AG08396 (cell line): Measurements from ENCODE around the gene AKAP6.

Experiments used
- DNase-seq: peaks from one replicate; pipeline ENCODE4 v3.0.0; 2012; ENCODE audit warnings: low spot score, mixed read lengths

Gene AKAP6

DNA sequence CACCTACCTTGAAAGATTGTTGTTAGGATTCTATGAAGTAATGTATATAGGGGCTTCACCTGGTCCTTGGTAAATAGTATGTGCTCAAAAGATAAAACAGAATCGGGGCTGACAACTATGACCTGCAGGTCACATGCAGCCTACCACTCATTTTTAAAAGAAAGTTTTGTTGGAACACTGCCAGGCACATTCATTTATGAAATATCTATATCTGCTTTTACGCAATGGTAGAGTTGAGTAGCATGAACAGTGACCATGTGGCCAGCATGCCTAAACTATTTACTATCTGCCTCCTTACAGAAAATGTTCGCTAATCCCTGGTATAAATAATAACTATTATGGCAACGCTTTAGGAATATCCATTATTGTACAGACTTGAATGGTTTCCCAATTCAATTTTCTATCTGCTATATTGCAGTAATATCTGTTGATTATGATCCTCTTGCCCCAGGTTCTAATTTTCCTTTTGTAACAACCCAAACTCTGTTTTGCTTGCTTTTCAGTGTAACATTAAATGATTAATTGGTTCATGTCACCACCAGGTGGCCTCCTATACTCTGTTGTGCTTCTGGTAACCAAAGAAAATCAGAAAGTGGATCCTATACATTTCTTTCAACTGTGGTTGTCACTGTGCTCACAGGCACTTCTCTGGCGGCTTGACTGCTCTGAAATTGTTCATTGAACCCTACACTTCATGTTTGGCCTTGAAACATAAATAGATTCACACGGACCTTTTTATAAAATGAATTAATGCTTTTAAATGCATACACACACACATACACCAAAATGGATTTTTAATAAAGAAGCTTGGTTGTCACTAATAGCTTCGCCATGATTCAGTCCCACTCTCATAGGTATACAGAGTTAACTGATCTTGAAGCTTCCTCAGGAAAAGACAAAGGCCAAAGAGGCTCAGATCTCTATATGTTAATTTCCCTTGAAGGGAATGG, 381.9 kb downstream of the AKAP6 start:
- peak; percentile 27 for DNase-seq

- no peak for DNase-seq
Measured at GRCh38 chr14:32713856-32714255, 384.8 kb downstream of the AKAP6 start.

- no peak for DNase-seq
Measured at GRCh38 chr14:32719601-32720000, 390.5 kb downstream of the AKAP6 start.

DNA sequence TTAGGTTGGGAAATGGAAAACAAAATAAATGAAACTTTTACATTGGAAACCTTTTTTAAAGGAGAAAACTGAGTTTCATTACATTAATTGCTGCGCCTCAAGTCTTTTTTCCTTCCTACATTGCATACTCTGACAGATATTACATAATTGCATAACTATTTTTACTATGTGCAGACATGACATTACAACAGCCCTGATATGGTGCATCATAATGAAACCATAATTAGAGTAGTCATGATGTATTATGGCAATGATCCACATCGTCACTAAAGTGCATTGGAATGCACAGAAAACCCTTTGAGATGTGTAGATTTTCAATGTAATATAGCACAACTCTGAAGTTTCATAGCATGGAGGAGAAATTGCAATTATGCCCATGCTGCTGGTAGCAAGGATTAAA, 391.8 kb downstream of the AKAP6 start:
- DNase-seq = no peak

- DNase-seq = no peak
Measured at GRCh38 chr14:32722631-32723183, 393.6 kb downstream of the AKAP6 start.

GRCh38 chr14:32724867-32725471, 395.9 kb downstream of the AKAP6 start:
- peak; percentile 36 for DNase-seq

DNA sequence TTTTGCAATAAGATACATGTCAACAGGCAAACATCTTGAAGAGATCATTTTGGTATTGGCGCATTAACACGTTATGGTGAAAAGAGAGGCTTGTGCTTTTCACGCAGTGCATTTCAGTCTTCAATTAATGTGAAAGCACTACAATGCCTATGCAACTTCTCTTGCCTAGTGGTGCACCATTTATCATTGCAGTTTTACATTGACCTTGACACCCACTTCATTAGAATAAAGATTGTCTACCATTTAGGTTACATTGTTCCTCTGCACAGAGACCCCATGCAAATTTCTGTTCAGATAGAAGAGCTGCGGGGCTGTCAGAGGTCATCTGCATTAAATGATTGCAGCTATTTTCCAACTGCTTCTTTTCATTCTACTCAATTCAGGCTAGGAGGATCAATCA, 397.4 kb downstream of the AKAP6 start:
- DNase-seq = no peak

DNA sequence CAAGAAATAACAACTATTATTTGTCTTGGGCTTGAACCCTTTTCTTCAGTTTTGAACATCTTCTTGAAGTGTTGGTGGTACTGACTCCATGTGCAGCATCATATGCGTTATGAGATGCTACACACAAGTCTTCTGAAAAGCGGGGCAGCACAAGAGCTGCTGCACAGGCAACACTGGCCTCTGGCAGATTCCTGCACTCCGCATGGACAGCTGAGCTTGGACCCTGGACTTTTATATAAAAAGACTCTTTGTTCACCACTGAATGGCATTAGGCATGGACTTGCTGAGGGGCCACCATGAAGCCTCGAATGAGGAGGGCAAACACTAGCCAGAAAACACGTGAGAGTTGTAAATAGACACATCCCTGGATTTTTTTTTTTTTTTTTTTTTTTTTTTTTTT, 398.7 kb downstream of the AKAP6 start:
- DNase-seq = no peak

- no peak for DNase-seq
Measured at GRCh38 chr14:32728526-32728925, 399.4 kb downstream of the AKAP6 start.

- DNase-seq = no peak
Measured at GRCh38 chr14:32728976-32729375, 399.9 kb downstream of the AKAP6 start.

DNA sequence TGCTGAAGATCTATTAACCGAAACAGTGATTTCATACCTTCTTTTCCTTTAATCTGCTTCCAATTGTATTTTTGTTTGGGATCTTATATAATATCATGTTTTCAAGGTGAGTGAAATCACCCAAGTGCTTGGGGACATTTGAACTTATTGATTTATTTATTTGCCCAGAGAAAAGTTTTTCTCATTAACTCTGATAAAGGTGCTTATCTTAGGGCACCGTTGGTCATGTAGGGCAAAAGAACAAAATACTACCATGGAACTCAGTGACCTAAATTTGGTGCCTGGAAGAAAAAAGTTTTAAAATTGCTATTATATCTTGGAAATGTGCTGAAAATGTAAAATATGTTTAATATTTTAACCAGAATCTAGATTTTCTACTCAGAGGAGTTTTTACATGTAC, 402.2 kb downstream of the AKAP6 start:
- DNase-seq = no peak

- no peak for DNase-seq
Measured at GRCh38 chr14:32733015-32733414, 403.9 kb downstream of the AKAP6 start.

GRCh38 chr14:32734261-32734660, 405.2 kb downstream of the AKAP6 start:
- DNase-seq = no peak

- no peak for DNase-seq
Measured at GRCh38 chr14:32737621-32738020, 408.5 kb downstream of the AKAP6 start.

GRCh38 chr14:32738206-32738871, 409.2 kb downstream of the AKAP6 start:
- no peak for DNase-seq

DNA sequence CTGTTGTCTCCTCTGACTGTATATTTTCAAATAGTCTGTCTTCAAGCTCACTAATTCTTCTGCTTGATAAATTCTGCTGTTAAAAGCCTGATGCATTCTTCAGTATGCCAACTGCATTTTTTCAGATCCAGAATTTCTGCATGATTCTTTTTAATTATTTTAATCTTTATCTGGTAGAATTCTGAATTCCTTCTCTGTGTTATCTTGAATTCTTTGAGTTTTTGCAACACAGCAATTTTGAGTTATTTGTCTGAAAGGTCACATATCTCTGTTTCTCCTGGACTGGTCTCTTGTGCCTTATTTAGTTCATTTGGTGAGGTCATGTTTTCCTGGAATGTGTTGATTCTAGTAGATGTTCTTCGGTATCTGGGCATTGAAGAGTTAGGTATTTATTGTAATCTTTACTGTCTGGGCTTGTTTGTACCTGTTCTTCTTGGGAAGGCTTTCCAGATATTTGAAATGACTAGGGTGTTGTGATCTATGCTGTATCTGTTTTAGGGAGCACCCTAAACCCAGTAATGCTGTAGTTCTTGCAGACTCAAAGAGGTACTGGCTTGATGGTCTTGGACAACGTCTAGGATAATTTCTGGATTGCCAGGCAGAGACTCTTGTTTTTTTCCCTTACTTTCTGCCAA, 415.8 kb downstream of the AKAP6 start:
- DNase-seq = no peak

- no peak for DNase-seq
Measured at GRCh38 chr14:32754209-32754608, 425.1 kb downstream of the AKAP6 start.

GRCh38 chr14:32756173-32756572, 427.1 kb downstream of the AKAP6 start:
- DNase-seq = no peak

GRCh38 chr14:32756775-32757174, 427.7 kb downstream of the AKAP6 start:
- DNase-seq = no peak

GRCh38 chr14:32757568-32757967, 428.5 kb downstream of the AKAP6 start:
- DNase-seq = no peak

DNA sequence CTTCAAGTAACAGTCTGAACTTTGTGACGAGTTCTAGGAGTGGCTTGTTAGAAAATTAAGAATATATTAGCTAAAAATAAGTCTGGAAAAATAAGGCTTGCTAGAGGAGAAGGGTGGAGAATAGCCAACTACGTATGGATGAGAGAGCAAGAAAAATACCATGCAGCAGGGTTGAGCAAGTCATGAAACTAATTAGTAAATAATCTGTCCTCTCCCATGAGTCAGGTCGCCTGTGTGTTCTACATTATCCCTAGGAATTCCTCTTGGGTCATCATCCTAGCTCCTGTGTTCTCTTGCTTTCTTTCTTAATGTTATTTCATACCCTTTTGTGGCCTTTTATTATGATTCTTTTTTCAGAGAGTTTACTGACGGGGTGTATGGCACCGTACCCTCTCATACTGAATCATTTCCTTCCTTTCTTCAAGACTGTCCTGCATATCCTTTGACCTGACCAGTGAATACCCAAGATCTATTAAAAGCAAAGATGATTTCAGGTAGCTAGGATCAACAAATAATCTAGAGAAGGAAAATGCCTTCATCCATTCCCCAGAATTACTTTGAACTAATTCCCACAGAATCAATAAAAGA, 432.4 kb downstream of the AKAP6 start:
- peak; percentile 6 for DNase-seq

GRCh38 chr14:32762886-32763285, 433.8 kb downstream of the AKAP6 start:
- DNase-seq = no peak
